ENCODE data around the gene S100A9. TPM values are rescaled to one million over a fixed set of nuclear protein-coding genes. Genes with fewer than 3 reads are reported as not detected.
A peak's percentile ranks its signal among the peaks of the same experiment; 100 is the strongest.

The S100A9 gene
- total RNA-seq, 1 donor from 2014 or later = 34,355 TPM

GRCh38 chr1:153361480-153362109 lies 3.9 kb downstream of the S100A9 start:
- ATAC-seq = peak; percentile 1

GRCh38 chr1:153362187-153362775 lies 4.6 kb downstream of the S100A9 start:
- ATAC-seq = no peak

- no peak for ATAC-seq
Measured at GRCh38 chr1:153363641-153364040, 6.0 kb downstream of the S100A9 start.

GRCh38 chr1:153364156-153364555 lies 6.5 kb downstream of the S100A9 start:
- peak; percentile 37 for ATAC-seq

- peak; percentile 64 for ATAC-seq
Measured at GRCh38 chr1:153364766-153365666, 7.4 kb downstream of the S100A9 start.

- no peak for ATAC-seq
Measured at GRCh38 chr1:153365696-153366095, 8.0 kb downstream of the S100A9 start.

- ATAC-seq = no peak
Measured at GRCh38 chr1:153366261-153366660, 8.6 kb downstream of the S100A9 start.

GRCh38 chr1:153367090-153367489 lies 9.4 kb downstream of the S100A9 start:
- ATAC-seq = no peak

GRCh38 chr1:153368495-153368894 lies 10.8 kb downstream of the S100A9 start:
- no peak for ATAC-seq

GRCh38 chr1:153370146-153370545 lies 12.5 kb downstream of the S100A9 start:
- ATAC-seq = no peak

- ATAC-seq = peak; percentile 80
Measured at GRCh38 chr1:153371231-153371630, 13.6 kb downstream of the S100A9 start.

GRCh38 chr1:153372571-153372970 lies 14.9 kb downstream of the S100A9 start:
- no peak for ATAC-seq

- peak; percentile 43 for ATAC-seq
Measured at GRCh38 chr1:153374071-153374470, 16.4 kb downstream of the S100A9 start.

GRCh38 chr1:153375511-153375910 lies 17.9 kb downstream of the S100A9 start, which contains the start of gene S100A12:
Gene S100A12 (minus strand): TSS chr1:153375621. CDS start chr1:153374592, 1,029 bp downstream.
- peak; percentile 80 for ATAC-seq

- ATAC-seq = no peak
Measured at GRCh38 chr1:153379591-153379990, 21.9 kb downstream of the S100A9 start.

GRCh38 chr1:153380711-153381110 lies 23.1 kb downstream of the S100A9 start:
- ATAC-seq = no peak

GRCh38 chr1:153384958-153385580 lies 27.4 kb downstream of the S100A9 start:
- ATAC-seq = peak; percentile 67

GRCh38 chr1:153386500-153386901 lies 28.8 kb downstream of the S100A9 start:
- ATAC-seq = peak; percentile 55

GRCh38 chr1:153387001-153387400 lies 29.3 kb downstream of the S100A9 start:
- no peak for ATAC-seq

- no peak for ATAC-seq
Measured at GRCh38 chr1:153387785-153388184, 30.1 kb downstream of the S100A9 start.

- ATAC-seq = peak; percentile 11
Measured at GRCh38 chr1:153389401-153389800, 31.7 kb downstream of the S100A9 start.

GRCh38 chr1:153389973-153390879 lies 32.6 kb downstream of the S100A9 start:
- no peak for ATAC-seq
